ENCODE measurements around the gene ERBB4.
A peak's percentile ranks its signal among the peaks of the same experiment; 100 is the strongest.
"Not testable (repeated sequence)": the region's sequence is repeated elsewhere in the genome, so short reads cannot be mapped to it uniquely, and the experiment has no call there.

Gene ERBB4

DNA sequence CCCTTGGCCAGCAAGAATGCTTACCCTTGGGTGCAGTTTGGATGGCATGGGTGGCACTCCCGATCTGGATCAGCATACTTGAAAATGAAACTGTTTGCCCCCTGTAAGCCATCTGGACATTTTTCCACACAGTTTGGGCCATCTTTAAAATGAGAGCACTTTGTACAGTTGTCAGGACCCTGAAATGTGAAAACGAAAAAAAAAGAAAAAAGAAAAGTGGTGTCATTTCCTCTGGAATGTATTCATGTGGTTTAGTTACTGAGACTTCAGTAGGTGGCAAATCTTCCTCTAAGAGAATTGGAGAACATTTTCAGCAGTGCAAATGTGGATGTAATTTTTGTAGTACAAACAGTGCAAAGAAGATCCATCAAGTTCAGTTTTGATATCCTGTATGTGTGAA, 873.3 kb downstream of the ERBB4 start:
- FAIRE-seq = no peak

- FAIRE-seq = no peak
These were observed 874.3 kb downstream of the ERBB4 start for GRCh38 chr2:211664321-211664720.

- FAIRE-seq = no peak
These were observed 884.3 kb downstream of the ERBB4 start for GRCh38 chr2:211654211-211654780.

- no peak for FAIRE-seq
These were observed 886.3 kb downstream of the ERBB4 start for GRCh38 chr2:211652327-211652726.

DNA sequence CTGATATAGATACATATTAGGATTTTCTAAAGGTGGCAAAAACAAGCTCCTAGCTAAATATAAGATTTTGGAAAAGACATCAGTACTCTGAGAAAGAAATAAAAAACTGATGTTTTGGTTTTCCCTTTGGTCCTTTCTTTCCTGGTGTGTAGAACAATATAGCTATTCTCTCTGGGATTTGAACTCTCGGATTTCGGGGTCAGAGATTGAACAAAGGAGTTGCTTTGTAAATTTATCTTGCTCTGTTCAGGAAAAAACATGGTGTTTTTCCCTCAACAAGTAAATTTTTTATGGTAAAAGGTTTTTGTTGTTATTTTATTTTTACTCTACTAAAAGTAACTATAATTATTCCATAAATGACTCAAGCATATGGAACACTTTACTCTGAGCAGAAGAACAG, 889.3 kb downstream of the ERBB4 start:
- FAIRE-seq = no peak

- no peak for FAIRE-seq
These were observed 907.1 kb downstream of the ERBB4 start for GRCh38 chr2:211631503-211631902.

GRCh38 chr2:211623096-211623495, 915.5 kb downstream of the ERBB4 start:
- no peak for FAIRE-seq

- no peak for FAIRE-seq
These were observed 917.6 kb downstream of the ERBB4 start for GRCh38 chr2:211620986-211621385.

- no peak for FAIRE-seq
These were observed 920.8 kb downstream of the ERBB4 start for GRCh38 chr2:211617803-211618202.

- no peak for FAIRE-seq
These were observed 927.0 kb downstream of the ERBB4 start for GRCh38 chr2:211611621-211612020.

DNA sequence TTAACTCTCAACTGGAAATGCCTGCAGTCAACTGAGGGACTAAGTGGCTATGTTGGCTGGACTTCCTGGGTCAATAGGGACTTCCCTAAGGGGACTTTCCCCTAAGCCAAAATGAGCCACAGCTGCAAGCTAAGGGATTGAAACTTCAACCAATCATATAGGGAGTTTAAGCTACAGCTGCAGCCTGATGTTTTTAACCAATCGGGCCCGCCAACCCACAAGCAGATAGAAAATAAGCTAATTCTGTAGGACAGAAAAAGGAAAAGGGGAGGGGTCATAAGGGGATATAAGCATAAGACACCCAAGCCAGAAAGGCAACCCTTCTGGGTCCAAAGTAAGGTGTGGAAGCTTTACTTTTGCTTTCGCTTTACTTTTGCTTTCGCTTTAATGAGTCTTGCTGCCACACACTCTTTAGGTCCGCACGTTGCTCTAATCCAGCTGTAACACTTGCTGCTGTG, 927.5 kb downstream of the ERBB4 start:
- no peak for FAIRE-seq

- no peak for FAIRE-seq
These were observed 929.5 kb downstream of the ERBB4 start for GRCh38 chr2:211609127-211609526.

DNA sequence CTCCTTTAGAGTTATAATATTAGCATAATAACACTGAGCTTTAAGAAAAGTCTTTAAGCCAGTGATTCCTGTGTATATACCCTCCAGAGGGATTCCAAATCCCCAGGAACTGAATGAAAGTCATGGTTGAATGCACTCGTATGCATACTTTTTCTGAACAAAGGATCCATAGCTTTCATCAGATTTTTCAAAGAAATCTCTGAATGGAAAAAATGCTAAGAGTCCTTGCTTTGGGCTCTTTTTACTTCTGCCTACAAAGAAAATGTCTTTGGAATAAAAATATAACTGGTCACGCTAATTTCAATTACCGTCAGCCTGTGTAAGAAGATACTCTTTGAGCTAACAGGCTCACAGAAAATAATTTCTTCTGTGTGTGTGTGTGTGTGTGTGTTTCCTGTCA, 939.5 kb downstream of the ERBB4 start:
- no peak for FAIRE-seq

DNA sequence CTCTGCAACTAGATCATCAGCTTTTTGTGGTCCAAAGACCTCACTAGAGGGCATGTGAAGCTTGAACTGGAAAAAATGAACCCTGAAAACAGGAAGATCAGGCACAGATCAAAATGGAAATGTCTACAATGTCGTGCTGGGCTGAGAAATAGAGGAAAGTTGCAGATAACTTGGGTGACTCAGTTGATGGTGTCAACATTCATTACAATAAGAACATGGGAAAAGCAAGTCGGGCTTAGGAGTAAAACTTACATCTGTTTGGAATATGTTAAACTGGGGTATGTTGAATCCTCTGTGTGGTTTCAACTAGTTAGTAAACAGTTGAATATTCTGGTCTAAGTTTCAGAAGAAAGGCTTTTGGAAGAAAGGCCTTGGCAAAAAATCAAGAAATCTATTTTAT, 940.4 kb downstream of the ERBB4 start:
- FAIRE-seq = no peak

DNA sequence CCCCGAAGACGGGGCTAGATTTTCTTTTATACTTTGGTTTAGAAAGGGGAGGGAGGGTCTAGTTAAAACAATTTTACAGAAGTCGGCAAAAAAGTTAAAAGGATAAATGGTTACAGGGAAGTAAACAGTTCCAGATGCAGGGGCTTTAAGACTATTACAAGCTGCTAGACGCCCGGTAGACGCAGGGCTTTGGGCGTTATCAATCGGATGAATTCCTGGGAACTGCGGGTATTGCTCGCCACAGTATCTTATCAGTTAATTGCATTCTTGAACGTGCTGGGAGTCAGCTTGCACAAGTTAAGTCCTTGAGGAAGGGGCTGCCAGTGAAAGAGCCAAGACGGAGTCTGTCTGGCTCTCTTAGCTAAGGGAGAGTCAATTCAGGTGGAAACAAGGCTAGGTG, 946.6 kb downstream of the ERBB4 start:
- not testable (repeated sequence) for FAIRE-seq

DNA sequence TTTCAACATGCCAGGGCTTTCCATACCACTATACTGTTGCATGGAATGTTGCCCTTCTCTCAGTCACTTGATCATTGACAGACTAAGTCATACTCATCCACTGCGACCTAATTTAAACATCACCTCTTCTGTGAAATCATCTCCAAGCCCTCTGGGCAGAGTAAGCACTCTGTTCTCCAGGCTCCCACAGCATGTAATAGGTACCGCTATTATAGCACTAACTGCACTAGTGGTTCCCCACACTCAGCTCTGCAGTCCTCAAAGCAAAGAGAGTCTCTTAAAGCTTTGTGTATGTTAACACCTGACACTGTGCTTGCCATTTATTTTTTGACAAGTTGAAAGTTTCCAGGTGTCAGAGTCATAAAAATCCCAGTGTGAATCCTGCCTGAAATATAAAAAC, 947.2 kb downstream of the ERBB4 start:
- no peak for FAIRE-seq

DNA sequence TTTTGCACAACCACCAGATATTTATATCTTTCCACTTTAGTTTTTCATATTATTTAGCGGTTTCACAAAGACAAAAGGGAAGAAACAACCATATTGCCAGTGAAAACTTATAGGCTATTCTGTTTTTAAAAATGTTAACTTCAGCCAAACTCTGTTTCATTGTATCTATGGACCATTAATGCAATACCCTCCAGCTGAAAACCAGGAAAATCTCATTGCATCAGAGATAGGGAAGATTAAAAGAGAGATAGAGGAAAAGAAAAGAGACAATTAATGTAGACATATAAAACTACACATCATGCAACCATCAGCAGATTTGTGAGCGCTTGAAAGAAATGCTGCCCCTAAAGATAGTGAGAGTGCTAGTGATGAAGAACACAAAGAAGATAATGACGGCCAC, 970.2 kb downstream of the ERBB4 start:
- FAIRE-seq = no peak

DNA sequence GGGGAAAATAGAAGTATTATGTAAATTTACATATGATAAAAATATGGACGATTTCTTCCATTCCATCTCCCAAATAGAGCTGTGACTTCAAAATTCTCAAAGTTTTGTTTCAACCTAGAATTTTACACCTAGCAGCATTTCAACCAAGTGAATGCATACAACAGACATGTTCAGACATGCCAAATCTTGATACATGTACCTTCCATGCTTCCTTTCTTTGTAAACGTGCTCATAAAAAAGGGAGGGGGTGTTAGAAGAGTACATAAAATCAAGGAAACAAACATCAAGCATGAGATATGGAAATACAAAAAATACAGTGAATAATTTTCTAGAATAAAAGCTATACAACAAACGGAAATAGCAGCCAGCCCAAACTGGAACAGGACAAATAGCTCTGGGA, 974.2 kb downstream of the ERBB4 start:
- no peak for FAIRE-seq

- no peak for FAIRE-seq
These were observed 993.0 kb downstream of the ERBB4 start for GRCh38 chr2:211545582-211545981.

DNA sequence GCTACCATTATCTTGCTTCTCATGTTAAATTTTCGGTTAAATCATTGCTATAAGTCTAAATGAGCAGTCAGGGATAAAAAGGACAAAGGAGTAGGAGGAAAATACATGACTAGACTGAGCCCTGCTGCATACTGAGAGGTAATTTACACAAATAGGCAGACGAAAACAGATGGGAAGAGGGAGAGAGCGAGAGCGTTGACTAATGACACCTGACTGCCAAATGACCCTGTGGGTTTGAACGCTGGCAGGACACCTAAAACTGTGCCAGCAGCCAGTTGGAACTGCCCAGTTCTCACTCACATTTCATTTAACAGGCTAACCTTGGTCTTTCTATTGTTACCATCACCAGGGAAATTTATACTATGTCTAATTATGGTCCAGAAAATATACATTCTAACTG, 1004.0 kb downstream of the ERBB4 start:
- no peak for FAIRE-seq

DNA sequence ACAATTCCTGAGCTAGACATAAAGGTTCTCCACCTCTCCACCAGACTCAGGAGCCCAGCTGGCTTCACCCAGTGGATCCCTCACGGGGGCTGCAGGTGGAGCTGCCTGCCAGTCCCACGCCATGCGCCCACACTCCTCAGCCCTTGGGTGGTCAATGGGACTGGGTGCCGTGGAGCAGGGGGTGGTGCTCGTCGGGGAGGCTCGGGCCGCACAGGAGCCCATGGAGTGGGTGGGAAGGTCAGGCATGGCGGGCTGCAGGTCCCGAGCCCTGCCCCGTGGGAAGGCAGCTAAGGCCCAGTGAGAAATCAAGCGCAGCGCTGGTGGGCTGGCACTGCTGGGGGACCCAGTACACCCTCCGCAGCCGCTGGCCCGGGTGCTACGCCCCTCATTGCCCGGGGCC, 1014.4 kb downstream of the ERBB4 start:
- FAIRE-seq = not testable (repeated sequence)

GRCh38 chr2:211516537-211516936, 1022.1 kb downstream of the ERBB4 start:
- FAIRE-seq = no peak

GRCh38 chr2:211514049-211514448, 1024.6 kb downstream of the ERBB4 start:
- no peak for FAIRE-seq

- FAIRE-seq = no peak
These were observed 1025.2 kb downstream of the ERBB4 start for GRCh38 chr2:211513446-211513845.

- FAIRE-seq = peak; percentile 55
These were observed 1025.8 kb downstream of the ERBB4 start for GRCh38 chr2:211512806-211513205.

GRCh38 chr2:211503856-211504255, 1034.7 kb downstream of the ERBB4 start:
- no peak for FAIRE-seq
